Liver (tissue), 9 donors: Measurements from ENCODE around the gene TSPAN5. TPM values are rescaled to one million over a fixed set of nuclear protein-coding genes. Genes with fewer than 3 reads are reported as not detected.
"Not testable (repeated sequence)": the region's sequence is repeated elsewhere in the genome, so short reads cannot be mapped to it uniquely, and the experiment has no call there.

Experiments used
- DNase-seq: peaks from one replicate; pipeline ENCODE4 v3.0.0-alpha.2; 2017; ENCODE audit warnings: low spot score
- H3K27ac ChIP-seq, 2 donors: one replicate each; pipeline ENCODE4 v1.7.0; 2013; ENCODE audit warnings: inconsistent platforms in 2 of 2, low read length in 2 of 2, control low read depth in 1 of 2, low read depth in 1 of 2, mild to moderate bottlenecking in 1 of 2
- H3K27me3 ChIP-seq, 4 donors: one replicate each; pipeline versions ENCODE4 v1.6.1 to v1.7.0; 2013; ENCODE audit warnings: low read length in 3 of 4, inconsistent platforms in 1 of 4, mild to moderate bottlenecking in 1 of 4, moderate library complexity in 1 of 4; ENCODE audit not compliant: control insufficient read depth in 4 of 4, insufficient read depth in 4 of 4
- H3K36me3 ChIP-seq, 4 donors: one replicate each; pipeline versions ENCODE4 v1.6.1 to v1.7.0; 2013; ENCODE audit warnings: low read length in 3 of 4, mild to moderate bottlenecking in 3 of 4, low read depth in 1 of 4, moderate library complexity in 1 of 4; ENCODE audit not compliant: control insufficient read depth in 4 of 4, insufficient read depth in 3 of 4
- H3K4me1 ChIP-seq, 4 donors: one replicate each; pipeline versions ENCODE4 v1.6.1 to v1.7.0; 2013; ENCODE audit warnings: low read length in 3 of 4, mild to moderate bottlenecking in 3 of 4, moderate library complexity in 1 of 4; ENCODE audit not compliant: control insufficient read depth in 4 of 4, insufficient read depth in 4 of 4
- H3K4me3 ChIP-seq, 3 donors: one replicate each; pipeline versions ENCODE4 v1.6.1 to v1.7.0; 2013; ENCODE audit warnings: low read length in 3 of 3, control low read depth in 1 of 3, low read depth in 1 of 3, mild to moderate bottlenecking in 1 of 3
- H3K9ac ChIP-seq, 2 donors: one replicate each; pipeline ENCODE4 v1.7.0; 2013; ENCODE audit warnings: low read length in 2 of 2, mild to moderate bottlenecking in 2 of 2, moderate library complexity in 2 of 2, control low read depth in 1 of 2, low read depth in 1 of 2
- H3K9me3 ChIP-seq, 4 donors: one replicate each; pipeline versions ENCODE4 v1.6.1 to v1.7.0; 2013; ENCODE audit warnings: low read length in 3 of 4; ENCODE audit not compliant: control insufficient read depth in 4 of 4
- ATF3 ChIP-seq: IDR thresholded peaks from 2 replicates; pipeline ENCODE4 v1.6.1; 2016; ENCODE audit warnings: antibody characterized with exemption
- CTCF ChIP-seq: fragments of 150-350 bp; IDR thresholded peaks from 2 replicates; pipeline ENCODE4 v1.5.1; 2017; ENCODE audit warnings: improper control_type of control experiment, low read depth, low read length; ENCODE audit not compliant: missing input control
- HNF4G ChIP-seq: IDR thresholded peaks from 2 replicates; pipeline ENCODE4 v1.6.1; 2016; ENCODE audit warnings: antibody characterized with exemption
- JUND ChIP-seq, 2 donors: IDR thresholded peaks; 2 replicates each; pipeline ENCODE4 v1.6.1; 2016; ENCODE audit warnings: antibody characterized with exemption in 2 of 2
- MAX ChIP-seq: IDR thresholded peaks from 2 replicates; pipeline ENCODE4 v1.6.1; 2016; ENCODE audit warnings: antibody characterized with exemption
- NR2F2 ChIP-seq: IDR thresholded peaks from 2 replicates; pipeline ENCODE4 v1.6.1; 2016; ENCODE audit warnings: antibody characterized with exemption
- RAD21 ChIP-seq, 2 donors: IDR thresholded peaks; 2 replicates each; pipeline ENCODE4 v1.6.1; 2016; ENCODE audit warnings: antibody characterized with exemption in 2 of 2, mild to moderate bottlenecking in 2 of 2
- REST ChIP-seq: IDR thresholded peaks from 2 replicates; pipeline ENCODE4 v1.6.1; 2016; ENCODE audit warnings: antibody characterized with exemption, mild to moderate bottlenecking
- RXRA ChIP-seq, 2 donors: IDR thresholded peaks; 2 replicates each; pipeline ENCODE4 v1.6.1; 2017 to 2018; ENCODE audit warnings: antibody characterized with exemption in 2 of 2, mild to moderate bottlenecking in 1 of 2
- SP1 ChIP-seq: IDR thresholded peaks from 2 replicates; pipeline ENCODE4 v1.6.1; 2018; ENCODE audit warnings: antibody characterized with exemption, mild to moderate bottlenecking
- TAF1 ChIP-seq: conservative IDR thresholded peaks from 2 replicates; pipeline ENCODE4 v1.6.1; 2016; ENCODE audit warnings: antibody characterized with exemption, mild to moderate bottlenecking
- YY1 ChIP-seq: IDR thresholded peaks from 2 replicates; pipeline ENCODE4 v1.6.1; 2016; ENCODE audit warnings: antibody characterized with exemption, mild to moderate bottlenecking
- ZBTB33 ChIP-seq: IDR thresholded peaks from 2 replicates; pipeline ENCODE4 v1.6.1; 2016; ENCODE audit warnings: antibody characterized with exemption
- WGBS: extraction: QIAGEN DNeasy Blood & Tissue Kit; methylation state at CpG from one replicate; pipeline ENCODE4 v1.1.7; 2013; 5-methylcytosine and 5-hydroxymethylcytosine counted together
- polyA plus RNA-seq, 2 donors: library from polyadenylated mRNA; stranded (reverse) in 1 of 2; unstranded in 1 of 2; fragments of 200-250 nt in 1 of 2; fragments of >200 nt in 1 of 2; fragmentation: Nextera tagmentation in 1 of 2; extraction: Ambion mirVana in 1 of 2; gene quantifications; one replicate each; pipeline versions ENCODE4 v1.2.1 to v1.2.3, GENCODE V29; 2013 to 2015
- total RNA-seq, 2 donors: library from RNA; depleted of rRNA; stranded (reverse); fragments of >200 nt; gene quantifications; one replicate each; pipeline ENCODE4 v1.2.3, GENCODE V29; 2014
- donor health status: healthy.
- donor health status: healthy.
- donor health status: healthy.
- donor health status: healthy.
- donor health status: healthy.

The TSPAN5 gene
- total and polyA plus RNA-seq, 4 donors: 0.36 to 54.0 (median 0.63) TPM

GRCh38 chr4:98536631-98537030 is 121.8 kb downstream of the TSPAN5 start:
- no peak overlapping the region for H3K4me3 ChIP-seq
- H3K9ac ChIP-seq: no peak overlapping the region
- H3K36me3 ChIP-seq: no peaks in the 10 kb centered on the region
- no peak for DNase-seq
- H3K27me3 ChIP-seq: no peaks in the 10 kb centered on the region
- TF ChIP-seq RXRA (IDR thresholded peaks at IDR 0.05) (no peak), SP1 (no peak), HNF4G (no peak), REST (no peak), CTCF (no peak), JUND (IDR thresholded peaks at IDR 0.05) (no peak), YY1 (no peak)
- no peaks in the 10 kb centered on the region for H3K4me1 ChIP-seq
- no peak overlapping the region for H3K27ac ChIP-seq
- H3K9me3 ChIP-seq: no peaks in the 10 kb centered on the region
- 81% methylated on average over 11 of the region's 11 CpGs for whole genome bisulfite sequencing

GRCh38 chr4:98534146-98534545 is 124.3 kb downstream of the TSPAN5 start:
- not testable (repeated sequence) for DNase-seq, H3K9ac ChIP-seq, H3K27me3 ChIP-seq, H3K9me3 ChIP-seq, H3K4me1 ChIP-seq, H3K36me3 ChIP-seq, H3K4me3 ChIP-seq, H3K27ac ChIP-seq
- 87% methylated on average over 2 of the region's 2 CpGs for WGBS

GRCh38 chr4:98530572-98530971 is 127.8 kb downstream of the TSPAN5 start:
- Histone ChIP-seq H3K4me1 (no peaks in the 10 kb centered on the region), H3K4me3 (no peak overlapping the region), H3K9ac (no peak overlapping the region), H3K27ac (no peak overlapping the region), H3K27me3 (no peaks in the 10 kb centered on the region), H3K36me3 (no peaks in the 10 kb centered on the region), H3K9me3 (no peaks in the 10 kb centered on the region)
- WGBS: 98% methylated on average over 3 of the region's 3 CpGs
- no peak for DNase-seq
- TF ChIP-seq RAD21 (IDR thresholded peaks at IDR 0.05) (no peak), ZBTB33 (no peak), YY1 (no peak), RXRA (IDR thresholded peaks at IDR 0.05) (no peak), ATF3 (no peak), SP1 (no peak), MAX (no peak), CTCF (no peak), NR2F2 (no peak), REST (no peak), TAF1 (no peak), HNF4G (no peak), JUND (IDR thresholded peaks at IDR 0.05) (no peak)
